Measurements from ENCODE around the gene FXYD5.

The FXYD5 gene

GRCh38 chr19:35217649-35217990 is 63.1 kb downstream of the FXYD5 start:
- no peak for DNase-seq

- DNase-seq = no peak
Measured at GRCh38 chr19:35219008-35219407, 64.5 kb downstream of the FXYD5 start.

Measured in NCI-H1105 (cell line).